GM18870 (cell line): ENCODE data around the gene SERINC5.
"Not testable (repeated sequence)": the region's sequence is repeated elsewhere in the genome, so short reads cannot be mapped to it uniquely, and the experiment has no call there.

Source experiments
- ATAC-seq: cut with Tn5 transposase; IDR thresholded peaks from one replicate; pipeline ENCODE4 v1.9.1; 2021; ENCODE audit warnings: moderate library complexity; ENCODE audit not compliant: unreplicated experiment

The SERINC5 gene

GRCh38 chr5:80111376-80111990, 144.4 kb downstream of the SERINC5 start:
- ATAC-seq: not testable (repeated sequence)

DNA sequence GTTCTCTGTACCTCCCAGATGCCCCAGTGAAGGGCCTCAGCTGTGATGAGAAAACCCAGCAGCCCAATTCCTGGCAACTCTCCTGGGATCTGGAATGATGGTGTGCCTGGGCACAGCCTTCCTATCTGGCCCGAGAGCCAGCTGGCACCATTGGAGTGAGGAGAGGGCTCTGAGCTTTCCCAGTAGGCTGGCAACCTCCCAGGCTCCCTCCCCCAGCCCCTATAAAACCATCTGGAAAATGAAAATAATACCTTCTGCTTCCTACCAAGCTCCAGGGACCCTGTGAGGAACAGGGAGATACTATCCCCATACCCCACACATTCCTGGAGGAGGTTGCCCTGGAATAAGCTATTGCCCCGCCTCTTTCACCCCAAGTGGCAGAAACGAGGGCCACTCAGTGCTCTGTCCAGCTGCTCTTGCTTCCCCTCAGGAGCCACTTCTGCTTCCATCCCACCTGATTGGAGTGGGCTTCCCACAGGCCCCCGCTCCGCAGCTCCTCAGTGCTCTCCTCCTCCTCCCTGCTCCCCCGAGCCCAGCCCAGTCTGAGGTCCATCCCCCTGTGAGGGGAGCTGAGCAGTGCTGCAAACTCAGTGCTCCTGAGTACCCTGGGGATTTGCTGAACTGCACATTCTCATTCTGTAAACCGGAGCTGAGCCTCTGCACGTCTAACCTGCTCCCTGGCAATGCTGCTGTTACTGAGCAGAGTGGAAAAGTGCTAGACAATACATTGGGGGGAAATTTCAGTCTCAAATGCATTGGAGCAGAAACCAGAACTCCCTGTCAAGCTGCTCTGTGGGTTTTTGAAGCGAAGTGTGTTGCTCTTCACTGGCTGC, 146.0 kb downstream of the SERINC5 start:
- ATAC-seq: no peak

- no peak for ATAC-seq
Measured at GRCh38 chr5:80106916-80107315, 148.9 kb downstream of the SERINC5 start.

- no peak for ATAC-seq
Measured at GRCh38 chr5:80105698-80106439, 150.0 kb downstream of the SERINC5 start.

- ATAC-seq: no peak
Measured at GRCh38 chr5:80103371-80103770, 152.5 kb downstream of the SERINC5 start.

DNA sequence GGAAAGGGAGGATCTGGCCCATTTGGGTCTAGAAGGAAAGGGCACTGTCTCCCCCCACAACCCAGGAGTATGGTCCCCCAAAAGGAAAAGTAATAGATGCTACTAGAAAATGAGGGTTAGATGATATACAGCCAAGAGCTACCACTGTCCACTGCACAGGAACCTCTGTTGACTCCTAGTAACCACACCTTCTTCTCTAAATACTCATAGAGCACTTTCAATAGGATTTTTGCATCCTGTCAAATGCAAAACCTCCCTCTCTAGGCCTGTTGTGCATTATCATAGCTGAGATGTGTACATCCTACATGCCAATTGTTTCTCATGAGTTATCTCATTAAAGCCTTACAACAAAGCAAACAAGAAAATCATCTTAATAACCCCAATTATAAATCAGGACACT, 153.9 kb downstream of the SERINC5 start:
- ATAC-seq: peak; percentile 74

DNA sequence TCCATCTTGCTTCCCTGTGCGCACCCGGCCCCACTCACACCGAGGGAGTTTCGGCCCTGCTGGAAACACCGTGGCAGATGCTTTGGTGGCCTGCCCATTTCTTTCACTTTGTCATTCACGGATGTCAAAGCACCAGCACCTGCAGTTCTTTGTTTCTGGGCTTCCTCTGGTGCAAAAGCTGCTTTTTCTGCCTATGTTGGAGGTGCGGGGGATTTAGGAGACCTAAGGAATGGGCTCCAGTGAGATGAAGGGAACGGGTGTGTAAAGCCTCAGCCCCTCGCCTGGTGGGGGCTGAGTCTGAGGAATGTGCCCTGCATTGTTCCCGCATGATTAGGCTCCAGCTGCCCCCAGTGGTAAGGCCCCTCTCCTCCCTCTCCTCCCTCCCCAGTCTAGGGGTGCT, 158.4 kb downstream of the SERINC5 start:
- ATAC-seq: no peak

- ATAC-seq: no peak
Measured at GRCh38 chr5:80094236-80094738, 161.6 kb downstream of the SERINC5 start.

- ATAC-seq: no peak
Measured at GRCh38 chr5:80093796-80094195, 162.1 kb downstream of the SERINC5 start.

DNA sequence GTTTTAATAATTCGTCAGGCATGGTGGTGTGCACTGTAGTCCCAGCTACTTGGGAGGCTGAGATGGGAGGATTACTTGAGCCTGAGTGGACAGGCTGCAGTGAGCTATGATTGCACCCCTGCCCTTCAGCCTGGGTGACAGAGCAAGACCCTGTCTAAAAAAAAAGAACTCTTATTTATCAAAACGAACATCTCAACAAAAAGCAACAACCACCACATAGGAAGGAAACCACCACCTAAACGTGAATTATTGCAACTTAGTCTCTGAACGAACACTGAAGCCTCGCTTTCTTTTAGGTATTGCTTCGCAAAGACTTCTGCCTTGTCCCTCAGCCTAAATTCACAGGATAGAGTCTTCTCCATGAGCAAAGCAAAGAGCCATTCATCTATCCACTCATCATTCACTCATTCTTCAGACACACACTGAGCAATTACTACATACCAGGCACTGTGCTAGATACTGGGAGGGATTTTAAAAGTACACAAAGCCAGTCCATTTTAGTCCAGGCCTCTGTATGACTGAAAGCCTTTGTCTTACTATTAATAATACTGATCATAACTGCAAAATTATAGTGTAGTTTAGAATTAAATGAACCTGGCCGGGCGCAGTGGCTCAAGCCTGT, 163.3 kb downstream of the SERINC5 start:
- ATAC-seq: no peak

DNA sequence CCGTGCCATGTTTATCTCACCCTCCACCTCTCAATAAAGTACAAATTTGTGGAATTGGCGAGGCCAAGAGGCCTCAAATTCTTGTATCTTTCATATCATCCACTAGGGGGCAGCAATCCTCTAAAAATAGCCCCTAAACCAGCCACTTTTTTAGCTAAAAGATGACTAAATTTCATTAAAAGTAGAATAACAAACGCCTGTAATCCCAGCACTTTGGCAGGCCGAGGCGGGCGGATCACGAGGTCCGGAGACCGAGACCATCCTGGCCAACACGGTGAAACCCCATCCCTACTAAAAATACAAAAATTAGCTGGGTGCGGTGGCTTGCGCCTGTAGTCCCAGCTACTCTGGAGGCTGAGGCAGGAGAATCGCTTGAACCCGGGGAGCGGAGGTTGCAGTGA, 164.1 kb downstream of the SERINC5 start:
- not testable (repeated sequence) for ATAC-seq

GRCh38 chr5:80090884-80091166, 165.0 kb downstream of the SERINC5 start:
- ATAC-seq: no peak

GRCh38 chr5:80083101-80083890, 172.6 kb downstream of the SERINC5 start:
- ATAC-seq: no peak

DNA sequence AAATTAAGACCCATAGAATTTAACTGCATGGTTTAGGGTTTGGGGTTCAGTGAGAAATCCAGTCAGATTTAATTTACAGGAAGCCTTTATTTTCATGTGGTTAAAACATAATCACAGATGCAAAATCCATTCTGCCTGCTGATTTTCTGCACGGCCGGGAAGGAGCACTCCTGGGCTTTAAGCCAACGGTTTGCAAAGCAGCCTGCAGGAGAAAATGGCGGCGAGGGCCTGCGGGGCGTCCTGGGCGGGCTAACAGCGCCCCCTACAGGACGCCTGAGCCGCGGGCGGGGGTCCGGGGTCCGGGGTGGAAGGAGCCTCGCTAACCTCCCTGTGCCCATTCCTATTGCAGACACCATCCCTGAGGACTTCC, 173.1 kb downstream of the SERINC5 start:
- ATAC-seq: no peak

GRCh38 chr5:80082281-80082680, 173.6 kb downstream of the SERINC5 start:
- no peak for ATAC-seq

GRCh38 chr5:80078921-80079320, 176.9 kb downstream of the SERINC5 start:
- ATAC-seq: no peak

DNA sequence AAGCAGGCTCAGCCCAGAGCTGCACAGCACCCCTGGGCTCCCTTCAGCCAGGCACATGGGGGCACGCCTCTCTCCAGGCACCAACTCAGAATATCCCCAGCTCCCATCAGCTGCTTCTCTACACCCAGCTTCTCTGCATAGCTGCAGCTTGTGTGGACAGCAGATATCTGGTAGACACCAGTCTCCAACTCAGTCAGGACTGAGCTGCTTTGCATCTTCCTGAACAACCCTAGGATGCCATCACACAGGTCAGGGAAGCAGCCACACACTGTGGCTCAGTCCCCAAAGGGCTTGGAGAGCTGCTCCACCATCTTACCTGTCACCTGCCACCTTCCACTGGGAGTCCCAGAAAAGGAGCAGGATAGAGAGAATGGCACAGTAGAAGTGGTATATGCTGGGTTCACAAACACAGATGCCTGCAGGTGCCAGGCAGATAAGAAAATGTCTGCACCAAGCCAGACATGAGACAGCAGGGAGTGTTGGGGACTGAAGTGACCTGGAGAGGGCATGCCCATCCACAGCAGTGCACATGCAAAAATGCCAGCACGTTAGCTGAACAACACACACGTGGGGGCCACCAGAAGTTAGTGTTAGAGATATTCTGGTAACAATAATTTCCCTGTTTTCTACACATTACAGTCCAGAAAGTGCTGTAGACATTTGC, 178.7 kb downstream of the SERINC5 start:
- ATAC-seq: no peak

DNA sequence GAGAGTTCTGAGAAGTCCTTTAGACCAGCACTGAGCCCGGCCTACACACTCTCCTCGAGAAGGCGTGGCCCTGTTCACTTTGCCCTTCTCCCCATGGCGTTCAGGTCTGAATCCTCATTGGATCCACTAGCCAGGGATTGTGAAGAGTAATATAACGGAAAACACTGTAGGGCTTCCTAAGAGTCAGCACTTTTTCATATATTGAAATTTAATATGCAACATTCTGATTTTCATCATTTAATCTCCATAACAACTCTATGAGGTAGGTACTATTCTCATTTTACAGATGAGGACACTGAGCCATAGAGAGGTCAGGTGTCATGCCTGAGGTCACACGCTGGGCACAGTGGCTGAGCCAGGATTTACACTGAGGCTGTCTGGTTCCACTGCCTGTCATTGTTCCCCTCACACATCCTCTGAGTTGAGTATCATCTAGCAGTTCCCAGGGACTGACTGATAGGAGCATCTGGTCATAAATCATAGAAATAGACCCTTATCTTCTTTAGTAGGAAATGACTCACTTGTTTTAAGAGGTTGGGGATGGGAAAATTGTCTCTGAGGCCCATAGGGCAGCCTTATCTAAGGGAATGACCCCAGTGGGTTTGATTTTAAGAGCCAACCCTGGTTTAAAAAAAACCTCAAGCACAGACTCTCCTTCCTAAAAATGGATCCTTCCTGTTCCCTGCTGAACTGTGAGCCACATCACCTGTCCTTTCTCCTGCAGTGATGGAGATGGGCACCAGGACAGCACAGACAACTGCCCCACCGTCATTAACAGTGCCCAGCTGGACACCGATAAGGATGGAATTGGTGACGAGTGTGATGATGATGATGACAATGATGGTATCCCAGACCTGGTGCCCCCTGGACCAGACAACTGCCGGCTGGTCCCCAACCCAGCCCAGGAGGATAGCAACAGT, 179.5 kb downstream of the SERINC5 start:
- ATAC-seq: no peak
